Renal pelvis (tissue), 4 donors: Measurements from ENCODE around the gene ACTC1. TPM values are rescaled to one million over a fixed set of nuclear protein-coding genes. Genes with fewer than 3 reads are reported as not detected.

ENCODE experiments used
- DNase-seq: peaks from one replicate; pipeline ENCODE4 v3.0.0-alpha.2; 2013
- polyA plus RNA-seq, 3 donors: library from polyadenylated mRNA; unstranded; fragments of 120-200 nt; gene quantifications; one replicate each; pipeline ENCODE4 v1.2.1, GENCODE V29; 2013; ENCODE audit not compliant: insufficient read length in 3 of 3

ACTC1 gene
- polyA plus RNA-seq, 3 donors = 0.87 to 28.7 (median 1.1) TPM

GRCh38 chr15:34760909-34761308 is 34.4 kb downstream of the ACTC1 start:
- DNase-seq = no peak

GRCh38 chr15:34759992-34760391 is 35.4 kb downstream of the ACTC1 start:
- DNase-seq = no peak

GRCh38 chr15:34759347-34759746 is 36.0 kb downstream of the ACTC1 start:
- DNase-seq = no peak

GRCh38 chr15:34757262-34757661 is 38.1 kb downstream of the ACTC1 start:
- no peak for DNase-seq

- no peak for DNase-seq
Observed at GRCh38 chr15:34755419-34755773, 40.0 kb downstream of the ACTC1 start.

- DNase-seq = peak; percentile 16
Observed at GRCh38 chr15:34754674-34755418, 40.5 kb downstream of the ACTC1 start, which contains the start of gene GJD2. GJD2 (minus strand) TSS chr15:34754998; CDS start chr15:34754488, 510 bp downstream.

GRCh38 chr15:34754171-34754601 is 41.2 kb downstream of the ACTC1 start:
- no peak for DNase-seq

GRCh38 chr15:34753236-34753894 is 42.0 kb downstream of the ACTC1 start:
- DNase-seq = peak; percentile 82

GRCh38 chr15:34749691-34750090 is 45.7 kb downstream of the ACTC1 start:
- DNase-seq = no peak

Other genes with a start within 250 kb of the ACTC1 start
- 100 to 1,000 TPM in 2 of 3 donors, 10 to 100 TPM in 1; 66.7 to 197 (median 177) TPM for gene GOLGA8B, start 211.9 kb downstream of the ACTC1 start, polyA plus RNA-seq
- not detected for gene GJD2, start 40.6 kb downstream of the ACTC1 start, polyA plus RNA-seq
- 10 to 100 TPM; 38.3 to 43.8 (median 39.3) TPM for gene AQR, start 174.2 kb upstream of the ACTC1 start, polyA plus RNA-seq
- 10 to 100 TPM; 54.0 to 68.5 (median 67.6) TPM for gene ZNF770, start 192.7 kb upstream of the ACTC1 start, polyA plus RNA-seq